ENCODE measurements around the gene TMEM163.
"Not testable (repeated sequence)": the region's sequence is repeated elsewhere in the genome, so short reads cannot be mapped to it uniquely, and the experiment has no call there.

Gene TMEM163

GRCh38 chr2:134568413-134568812 is 150.4 kb downstream of the TMEM163 start:
- Histone ChIP-seq H3K4me1 (ENCODE audit: control insufficient read depth, insufficient read depth, low read length) (no peaks in the 10 kb centered on the region), H3K9me3 (ENCODE audit: control insufficient read depth, insufficient read depth, low read length) (no peaks in the 10 kb centered on the region), H3K27ac (ENCODE audit: low read length) (no peak overlapping the region), H3K36me3 (ENCODE audit: control insufficient read depth, insufficient read depth, low read length) (no peaks in the 10 kb centered on the region), H3K27me3 (ENCODE audit: control insufficient read depth, insufficient read depth, low read length) (no peaks in the 10 kb centered on the region), H3K4me3 (ENCODE audit: low read length) (no peak overlapping the region)
- no CpG with 5 or more reads among the region's 2 CpGs for WGBS (ENCODE audit: insufficient coverage, insufficient read length)
- DNase-seq (ENCODE audit: low read depth, low spot score) = no peak

GRCh38 chr2:134567666-134568065 is 151.1 kb downstream of the TMEM163 start:
- DNase-seq (ENCODE audit: low read depth, low spot score) = no peak
- no CpG with 5 or more reads among the region's 1 CpG for WGBS (ENCODE audit: insufficient coverage, insufficient read length)
- H3K27ac ChIP-seq (ENCODE audit: low read length) = no peak overlapping the region

GRCh38 chr2:134564955-134565354 is 153.8 kb downstream of the TMEM163 start:
- H3K4me3 ChIP-seq (ENCODE audit: low read length); H3K9me3 ChIP-seq (ENCODE audit: control insufficient read depth, insufficient read depth, low read length); DNase-seq (ENCODE audit: low read depth, low spot score); H3K27ac ChIP-seq (ENCODE audit: low read length); H3K36me3 ChIP-seq (ENCODE audit: control insufficient read depth, insufficient read depth, low read length); H3K4me1 ChIP-seq (ENCODE audit: control insufficient read depth, insufficient read depth, low read length); H3K27me3 ChIP-seq (ENCODE audit: control insufficient read depth, insufficient read depth, low read length): not testable (repeated sequence)
- no CpG with 5 or more reads among the region's 5 CpGs for WGBS (ENCODE audit: insufficient coverage, insufficient read length)

More at GRCh38 chr2:134567666-134568065, 151.1 kb downstream of the TMEM163 start:
- H3K27me3 ChIP-seq (ENCODE audit: control insufficient read depth, insufficient read depth, low read length) = no peaks in the 10 kb centered on the region
- no peak overlapping the region for H3K4me3 ChIP-seq (ENCODE audit: low read length)
- no peaks in the 10 kb centered on the region for H3K36me3 ChIP-seq (ENCODE audit: control insufficient read depth, insufficient read depth, low read length)
- no peaks in the 10 kb centered on the region for H3K4me1 ChIP-seq (ENCODE audit: control insufficient read depth, insufficient read depth, low read length)
- no peaks in the 10 kb centered on the region for H3K9me3 ChIP-seq (ENCODE audit: control insufficient read depth, insufficient read depth, low read length)

GRCh38 chr2:134564549-134564948 is 154.3 kb downstream of the TMEM163 start:
- Histone ChIP-seq H3K27ac (ENCODE audit: low read length) (no peak overlapping the region), H3K4me3 (ENCODE audit: low read length) (no peak overlapping the region), H3K36me3 (ENCODE audit: control insufficient read depth, insufficient read depth, low read length) (no peaks in the 10 kb centered on the region), H3K27me3 (ENCODE audit: control insufficient read depth, insufficient read depth, low read length) (no peaks in the 10 kb centered on the region), H3K9me3 (ENCODE audit: control insufficient read depth, insufficient read depth, low read length) (no peaks in the 10 kb centered on the region), H3K4me1 (ENCODE audit: control insufficient read depth, insufficient read depth, low read length) (no peaks in the 10 kb centered on the region)
- DNase-seq (ENCODE audit: low read depth, low spot score) = no peak
- no CpG with 5 or more reads among the region's 3 CpGs for WGBS (ENCODE audit: insufficient coverage, insufficient read length)

- H3K4me1 ChIP-seq (ENCODE audit: control insufficient read depth, insufficient read depth, low read length) = no peaks in the 10 kb centered on the region
- WGBS (ENCODE audit: insufficient coverage, insufficient read length) = no CpG with 5 or more reads among the region's 5 CpGs
- no peak overlapping the region for H3K4me3 ChIP-seq (ENCODE audit: low read length)
- no peaks in the 10 kb centered on the region for H3K27me3 ChIP-seq (ENCODE audit: control insufficient read depth, insufficient read depth, low read length)
- DNase-seq (ENCODE audit: low read depth, low spot score) = no peak
- no peak overlapping the region for H3K27ac ChIP-seq (ENCODE audit: low read length)
- no peaks in the 10 kb centered on the region for H3K36me3 ChIP-seq (ENCODE audit: control insufficient read depth, insufficient read depth, low read length)
- no peaks in the 10 kb centered on the region for H3K9me3 ChIP-seq (ENCODE audit: control insufficient read depth, insufficient read depth, low read length)
Measured at GRCh38 chr2:134558208-134558830, 160.5 kb downstream of the TMEM163 start.

- Histone ChIP-seq H3K9me3 (ENCODE audit: control insufficient read depth, insufficient read depth, low read length) (no peaks in the 10 kb centered on the region), H3K27ac (ENCODE audit: low read length) (no peak overlapping the region), H3K36me3 (ENCODE audit: control insufficient read depth, insufficient read depth, low read length) (no peaks in the 10 kb centered on the region), H3K4me1 (ENCODE audit: control insufficient read depth, insufficient read depth, low read length) (no peaks in the 10 kb centered on the region), H3K27me3 (ENCODE audit: control insufficient read depth, insufficient read depth, low read length) (no peaks in the 10 kb centered on the region), H3K4me3 (ENCODE audit: low read length) (no peak overlapping the region)
- no CpG with 5 or more reads among the region's 6 CpGs for WGBS (ENCODE audit: insufficient coverage, insufficient read length)
- DNase-seq (ENCODE audit: low read depth, low spot score) = no peak
Measured at GRCh38 chr2:134555411-134555810, 163.4 kb downstream of the TMEM163 start.

- Histone ChIP-seq H3K9me3 (ENCODE audit: control insufficient read depth, insufficient read depth, low read length) (no peaks in the 10 kb centered on the region), H3K4me1 (ENCODE audit: control insufficient read depth, insufficient read depth, low read length) (no peaks in the 10 kb centered on the region), H3K36me3 (ENCODE audit: control insufficient read depth, insufficient read depth, low read length) (no peaks in the 10 kb centered on the region), H3K27me3 (ENCODE audit: control insufficient read depth, insufficient read depth, low read length) (no peaks in the 10 kb centered on the region), H3K27ac (ENCODE audit: low read length) (no peak overlapping the region), H3K4me3 (ENCODE audit: low read length) (no peak overlapping the region)
- DNase-seq (ENCODE audit: low read depth, low spot score) = no peak
- no CpG with 5 or more reads among the region's 7 CpGs for WGBS (ENCODE audit: insufficient coverage, insufficient read length)
Measured at GRCh38 chr2:134553657-134554056, 165.1 kb downstream of the TMEM163 start.

GRCh38 chr2:134550566-134551164 is 168.1 kb downstream of the TMEM163 start:
- H3K9me3 ChIP-seq (ENCODE audit: control insufficient read depth, insufficient read depth, low read length) = no peaks in the 10 kb centered on the region
- no peak overlapping the region for H3K4me3 ChIP-seq (ENCODE audit: low read length)
- H3K36me3 ChIP-seq (ENCODE audit: control insufficient read depth, insufficient read depth, low read length) = no peaks in the 10 kb centered on the region
- no peak overlapping the region for H3K27ac ChIP-seq (ENCODE audit: low read length)
- WGBS (ENCODE audit: insufficient coverage, insufficient read length) = no CpG with 5 or more reads among the region's 13 CpGs
- DNase-seq (ENCODE audit: low read depth, low spot score) = no peak
- H3K27me3 ChIP-seq (ENCODE audit: control insufficient read depth, insufficient read depth, low read length) = no peaks in the 10 kb centered on the region
- no peaks in the 10 kb centered on the region for H3K4me1 ChIP-seq (ENCODE audit: control insufficient read depth, insufficient read depth, low read length)

- Histone ChIP-seq H3K36me3 (ENCODE audit: control insufficient read depth, insufficient read depth, low read length) (no peaks in the 10 kb centered on the region), H3K4me1 (ENCODE audit: control insufficient read depth, insufficient read depth, low read length) (no peaks in the 10 kb centered on the region), H3K9me3 (ENCODE audit: control insufficient read depth, insufficient read depth, low read length) (no peaks in the 10 kb centered on the region), H3K4me3 (ENCODE audit: low read length) (no peak overlapping the region), H3K27me3 (ENCODE audit: control insufficient read depth, insufficient read depth, low read length) (no peaks in the 10 kb centered on the region), H3K27ac (ENCODE audit: low read length) (no peak overlapping the region)
- no peak for DNase-seq (ENCODE audit: low read depth, low spot score)
- WGBS (ENCODE audit: insufficient coverage, insufficient read length) = no CpG with 5 or more reads among the region's 3 CpGs
Measured at GRCh38 chr2:134549104-134549503, 169.7 kb downstream of the TMEM163 start.

- no peak for DNase-seq (ENCODE audit: low read depth, low spot score)
- Histone ChIP-seq H3K36me3 (ENCODE audit: control insufficient read depth, insufficient read depth, low read length) (no peaks in the 10 kb centered on the region), H3K27ac (ENCODE audit: low read length) (no peak overlapping the region), H3K27me3 (ENCODE audit: control insufficient read depth, insufficient read depth, low read length) (no peaks in the 10 kb centered on the region), H3K9me3 (ENCODE audit: control insufficient read depth, insufficient read depth, low read length) (no peaks in the 10 kb centered on the region), H3K4me1 (ENCODE audit: control insufficient read depth, insufficient read depth, low read length) (no peaks in the 10 kb centered on the region), H3K4me3 (ENCODE audit: low read length) (no peak overlapping the region)
Measured at GRCh38 chr2:134540990-134541389, 177.8 kb downstream of the TMEM163 start.

GRCh38 chr2:134539981-134540380 is 178.8 kb downstream of the TMEM163 start:
- H3K36me3 ChIP-seq (ENCODE audit: control insufficient read depth, insufficient read depth, low read length) = no peaks in the 10 kb centered on the region
- DNase-seq (ENCODE audit: low read depth, low spot score) = no peak
- no peak overlapping the region for H3K27ac ChIP-seq (ENCODE audit: low read length)
- H3K4me1 ChIP-seq (ENCODE audit: control insufficient read depth, insufficient read depth, low read length) = no peaks in the 10 kb centered on the region
- no peaks in the 10 kb centered on the region for H3K27me3 ChIP-seq (ENCODE audit: control insufficient read depth, insufficient read depth, low read length)
- H3K4me3 ChIP-seq (ENCODE audit: low read length) = no peak overlapping the region
- H3K9me3 ChIP-seq (ENCODE audit: control insufficient read depth, insufficient read depth, low read length) = no peaks in the 10 kb centered on the region
- WGBS (ENCODE audit: insufficient coverage, insufficient read length) = no CpG with 5 or more reads among the region's 5 CpGs

Measured in iPS DF 6.9 (cell line).